Calu3 (cell line): ENCODE results near the gene STXBP4. TPM values are rescaled to one million over a fixed set of nuclear protein-coding genes. Genes with fewer than 3 reads are reported as not detected.

ENCODE experiments used
- Bru-seq: library from RNA; stranded (reverse); fragments of 400-500 nt; gene quantifications from one replicate; lab custom pipeline; 2021; lab: Mats Ljungman, UMichigan
- BruChase-seq, 2 experiments: library from RNA; stranded (reverse); fragments of 400-500 nt; gene quantifications; one replicate each; lab custom pipeline; 2021; lab: Mats Ljungman, UMichigan
- BruUV-seq: library from RNA; stranded (reverse); fragments of 400-500 nt; replicated peaks from 2 replicates; lab custom pipeline; 2021; lab: Mats Ljungman, UMichigan
- CTCF ChIA-PET: fragments of 300-600 bp; sonication (Branson Sonifier 250); formaldehyde crosslinking; loops from one replicate; lab custom pipeline; 2022; ENCODE audit warnings: antibody characterized with exemption; lab: Charles Lee
- DNase-seq: peaks from one replicate; pipeline ENCODE4 v3.0.0; 2022
- H3K27ac Mint-ChIP-seq: one replicate; pipeline ENCODE4 v1.8.0; 2022; ENCODE audit warnings: mixed read lengths; ENCODE audit not compliant: unreplicated experiment
- H3K27me3 Mint-ChIP-seq: one replicate; pipeline ENCODE4 v1.8.0; 2022; ENCODE audit warnings: mixed read lengths; ENCODE audit not compliant: unreplicated experiment
- H3K36me3 Mint-ChIP-seq: one replicate; pipeline ENCODE4 v1.8.0; 2022; ENCODE audit warnings: mild to moderate bottlenecking, moderate library complexity, mixed read lengths; ENCODE audit not compliant: insufficient read depth, unreplicated experiment
- H3K4me1 Mint-ChIP-seq: one replicate; pipeline ENCODE4 v1.8.0; 2022; ENCODE audit warnings: mild to moderate bottlenecking, low read depth, mixed read lengths; ENCODE audit not compliant: unreplicated experiment
- H3K4me3 Mint-ChIP-seq: one replicate; pipeline ENCODE4 v1.8.0; 2022; ENCODE audit warnings: mild to moderate bottlenecking, low read depth, moderate library complexity, mixed read lengths; ENCODE audit not compliant: unreplicated experiment
- H3K9me3 Mint-ChIP-seq: one replicate; pipeline ENCODE4 v1.8.0; 2022; ENCODE audit warnings: low read depth, mixed read lengths; ENCODE audit not compliant: unreplicated experiment
- intact Hi-C: fragments of 100-400 bp; cut with micrococcal nuclease; formaldehyde crosslinking; loops from one replicate; pipeline ENCODE4 v1.10.0; 2022; ENCODE audit not compliant: unreplicated experiment
- long read RNA-seq: library from polyadenylated mRNA; stranded (forward); transcript quantifications from one replicate; pipeline ENCODE4 v2.0.0, GENCODE V29; 2022
- total RNA-seq: library from RNA; stranded (reverse); gene quantifications from 2 replicates; pipeline ENCODE4 v1.2.3, GENCODE V29; 2022
- TF ChIP-seq, protein P1 (sequence below): fragments of 200-600 bp; IDR thresholded peaks from one replicate; pipeline ENCODE4 v1.8.0; 2022; ENCODE audit warnings: antibody characterized with exemption; ENCODE audit not compliant: unreplicated experiment

Gene STXBP4, protein sequence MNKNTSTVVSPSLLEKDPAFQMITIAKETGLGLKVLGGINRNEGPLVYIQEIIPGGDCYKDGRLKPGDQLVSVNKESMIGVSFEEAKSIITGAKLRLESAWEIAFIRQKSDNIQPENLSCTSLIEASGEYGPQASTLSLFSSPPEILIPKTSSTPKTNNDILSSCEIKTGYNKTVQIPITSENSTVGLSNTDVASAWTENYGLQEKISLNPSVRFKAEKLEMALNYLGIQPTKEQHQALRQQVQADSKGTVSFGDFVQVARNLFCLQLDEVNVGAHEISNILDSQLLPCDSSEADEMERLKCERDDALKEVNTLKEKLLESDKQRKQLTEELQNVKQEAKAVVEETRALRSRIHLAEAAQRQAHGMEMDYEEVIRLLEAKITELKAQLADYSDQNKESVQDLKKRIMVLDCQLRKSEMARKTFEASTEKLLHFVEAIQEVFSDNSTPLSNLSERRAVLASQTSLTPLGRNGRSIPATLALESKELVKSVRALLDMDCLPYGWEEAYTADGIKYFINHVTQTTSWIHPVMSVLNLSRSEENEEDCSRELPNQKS
- 9.2 and 11.3 TPM in 2 replicates for total RNA-seq
- Bru-seq, nascent RNA: percentile 58 among the genes with signal in this experiment
- percentile 51 among the genes with signal in this experiment for BruChase-seq, experiment 1, labeled RNA remaining after a 6-hour chase
- percentile 48 among the genes with signal in this experiment for BruChase-seq, experiment 2, labeled RNA remaining after a 2-hour chase
- long read RNA-seq, partial matches to known transcripts: 1 of 5 reads
- long read RNA-seq, other reads (novel, unspliced or antisense): 4 of 5 reads

DNA sequence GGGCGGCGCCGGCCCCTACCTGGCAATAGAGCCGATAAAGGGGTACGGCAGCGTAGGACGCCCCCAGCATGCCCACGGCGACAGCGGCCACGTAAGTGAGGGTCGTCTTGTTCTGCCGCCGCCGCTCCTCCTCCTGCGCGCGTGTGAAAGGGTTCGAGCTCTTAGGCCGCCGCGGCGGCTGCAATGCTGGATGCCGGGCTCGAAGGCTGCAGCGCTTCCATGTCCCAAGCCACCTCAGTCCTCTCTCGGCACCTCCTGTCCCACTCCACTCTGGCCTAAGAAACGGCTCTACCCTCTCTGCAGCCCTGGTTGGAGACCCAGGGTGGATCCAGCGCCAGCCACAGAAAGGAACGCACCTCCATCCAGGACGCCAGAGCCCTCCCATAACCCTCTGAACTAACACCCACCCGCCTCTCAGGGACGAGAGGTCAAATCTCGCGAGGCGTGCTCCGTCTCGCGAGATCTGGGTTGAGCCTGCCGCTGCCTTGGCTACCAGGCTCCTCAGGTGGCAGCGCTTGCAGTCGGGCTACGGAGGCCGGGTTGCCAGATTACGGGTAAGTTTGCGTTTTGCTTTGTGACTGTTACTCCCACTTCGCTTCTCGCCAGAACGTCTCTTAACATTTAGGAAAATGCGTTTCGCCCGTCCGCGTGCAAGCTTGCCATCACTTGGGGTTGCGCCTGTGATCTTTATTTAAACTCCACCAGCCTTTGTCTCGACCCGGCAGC lies at the start of gene STXBP4, which contains the start of gene COX11:
Gene STXBP4, plus strand, starts transcription at position 504 of the 726 bp plus-strand sequence. CDS start 17,455 bp downstream, outside the sequence.
Gene COX11, minus strand, starts transcription at position 393 of the 726 bp plus-strand sequence. Its CDS starts 8 bp downstream, at position 385.
- H3K27ac Mint-ChIP-seq: no peak within 1 kb of the TSS
- CTCF ChIA-PET: interaction anchor here (0.6 kb wide), 1 partner anchor 37 kb away, joined by 3 read pairs; no protein-coding TSS in a partner anchor
- no peaks in the 10 kb centered on the region for H3K9me3 Mint-ChIP-seq
- peak; percentile 87 for DNase-seq
- no peak within 1 kb of the TSS for H3K4me3 Mint-ChIP-seq
- no peaks in the 10 kb centered on the region for H3K36me3 Mint-ChIP-seq
- no peaks in the 10 kb centered on the region for H3K27me3 Mint-ChIP-seq
- H3K4me1 Mint-ChIP-seq: no peaks in the 10 kb centered on the region
- no TSS peak for BruUV-seq
- TF ChIP-seq, protein P1, sequence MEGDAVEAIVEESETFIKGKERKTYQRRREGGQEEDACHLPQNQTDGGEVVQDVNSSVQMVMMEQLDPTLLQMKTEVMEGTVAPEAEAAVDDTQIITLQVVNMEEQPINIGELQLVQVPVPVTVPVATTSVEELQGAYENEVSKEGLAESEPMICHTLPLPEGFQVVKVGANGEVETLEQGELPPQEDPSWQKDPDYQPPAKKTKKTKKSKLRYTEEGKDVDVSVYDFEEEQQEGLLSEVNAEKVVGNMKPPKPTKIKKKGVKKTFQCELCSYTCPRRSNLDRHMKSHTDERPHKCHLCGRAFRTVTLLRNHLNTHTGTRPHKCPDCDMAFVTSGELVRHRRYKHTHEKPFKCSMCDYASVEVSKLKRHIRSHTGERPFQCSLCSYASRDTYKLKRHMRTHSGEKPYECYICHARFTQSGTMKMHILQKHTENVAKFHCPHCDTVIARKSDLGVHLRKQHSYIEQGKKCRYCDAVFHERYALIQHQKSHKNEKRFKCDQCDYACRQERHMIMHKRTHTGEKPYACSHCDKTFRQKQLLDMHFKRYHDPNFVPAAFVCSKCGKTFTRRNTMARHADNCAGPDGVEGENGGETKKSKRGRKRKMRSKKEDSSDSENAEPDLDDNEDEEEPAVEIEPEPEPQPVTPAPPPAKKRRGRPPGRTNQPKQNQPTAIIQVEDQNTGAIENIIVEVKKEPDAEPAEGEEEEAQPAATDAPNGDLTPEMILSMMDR: no peak
- intact Hi-C loops: loop anchor here (2.0 kb wide), 1 partner anchor 68 kb away; the partner anchor contains the start of gene TOM1L1

DNA sequence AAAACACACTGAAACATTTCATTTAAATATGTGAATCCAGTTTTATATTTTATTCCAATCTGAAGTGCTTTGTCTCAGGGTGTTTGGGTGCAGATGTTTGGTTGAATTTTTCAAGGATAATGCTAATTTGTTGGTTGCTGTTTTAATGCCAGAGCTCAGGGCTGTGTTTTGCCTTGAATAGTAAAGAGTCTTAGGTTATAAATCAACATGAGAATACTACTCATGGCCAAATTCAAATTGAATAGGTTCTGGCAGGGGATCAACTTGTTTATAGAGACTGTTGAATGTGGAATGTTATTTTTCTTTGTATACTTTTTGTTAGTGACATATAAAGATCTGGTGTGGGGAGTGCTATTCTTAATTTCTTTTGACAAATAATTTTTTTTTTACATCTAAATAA lies 49.1 kb upstream of the STXBP4 start:
- H3K4me3 Mint-ChIP-seq: no peak overlapping the region
- intact Hi-C loops: no loop called here
- CTCF ChIA-PET: no interaction called here
- H3K36me3 Mint-ChIP-seq: peaks cover 37% of the 10 kb centered on the region
- TF ChIP-seq, protein P1: no peak
- BruUV-seq: no TSS peak
- peaks cover 4% of the 10 kb centered on the region for H3K9me3 Mint-ChIP-seq
- no peak for DNase-seq
- no peaks in the 10 kb centered on the region for H3K27me3 Mint-ChIP-seq
- H3K4me1 Mint-ChIP-seq: no peaks in the 10 kb centered on the region
- no peak overlapping the region for H3K27ac Mint-ChIP-seq

DNA sequence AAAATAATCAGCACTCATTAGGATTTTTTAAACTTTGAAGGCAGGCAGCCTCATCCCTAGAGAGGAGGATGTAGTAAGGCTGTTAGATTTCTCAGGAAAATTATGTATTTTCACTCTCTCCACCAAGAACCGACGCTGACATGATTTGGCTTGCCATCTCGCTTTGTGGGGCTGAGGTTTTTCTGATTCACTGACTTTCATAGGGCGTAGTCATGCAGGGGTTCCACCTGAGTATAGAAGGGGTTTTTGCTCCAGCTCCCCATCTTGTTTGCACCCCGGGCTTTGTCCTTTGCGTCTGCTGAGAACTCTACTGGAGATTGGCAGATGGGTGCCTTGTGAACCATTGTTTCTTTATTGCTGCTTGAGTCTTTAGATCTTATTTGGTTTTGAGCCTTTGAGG lies 47.7 kb upstream of the STXBP4 start:
- CTCF ChIA-PET: no interaction called here

More for the DNA sequence above, 47.7 kb upstream of the STXBP4 start:
- no peak overlapping the region for H3K4me3 Mint-ChIP-seq
- no peaks in the 10 kb centered on the region for H3K27me3 Mint-ChIP-seq
- H3K27ac Mint-ChIP-seq: no peak overlapping the region
- DNase-seq: no peak
- no TSS peak for BruUV-seq
- H3K4me1 Mint-ChIP-seq: no peaks in the 10 kb centered on the region
- TF ChIP-seq, protein P1: no peak
- intact Hi-C loops: no loop called here
- H3K9me3 Mint-ChIP-seq: peaks cover 4% of the 10 kb centered on the region
- peaks cover 36% of the 10 kb centered on the region for H3K36me3 Mint-ChIP-seq
